Spleen (tissue), 7 donors: ENCODE results near the gene KCNG2.

Experiments
- POLR2A ChIP-seq, 3 donors: fragments of 450-650 bp; IDR thresholded peaks; one replicate each; pipeline ENCODE4 v1.5.1; 2017; ENCODE audit warnings: antibody characterized with exemption in 3 of 3, mild to moderate bottlenecking in 1 of 3
- TF ChIP-seq, protein P1 (sequence below), 11 experiments: fragments of 200-600 bp in 7 of 11; fragments of 450-650 bp in 4 of 11; sonication (generic) in 4 of 11; IDR thresholded peaks in 8 of 11; conservative IDR thresholded peaks in 3 of 11; 1 replicate in 7 of 11; 2 replicates in 4 of 11; pipeline versions ENCODE4 v1.4.0 to v1.8.0; 2016 to 2021; ENCODE audit warnings: antibody characterized with exemption in 11 of 11, inconsistent platforms in 4 of 11, mild to moderate bottlenecking in 1 of 11
- donor health status: DM: no; HTN: no; CAD: no; lungs with moderate emphysema.
- donor health status: DM: no; HTN: no; CAD: no.
- donor health status: DM: no; HTN: no; CAD: no.

DNA sequence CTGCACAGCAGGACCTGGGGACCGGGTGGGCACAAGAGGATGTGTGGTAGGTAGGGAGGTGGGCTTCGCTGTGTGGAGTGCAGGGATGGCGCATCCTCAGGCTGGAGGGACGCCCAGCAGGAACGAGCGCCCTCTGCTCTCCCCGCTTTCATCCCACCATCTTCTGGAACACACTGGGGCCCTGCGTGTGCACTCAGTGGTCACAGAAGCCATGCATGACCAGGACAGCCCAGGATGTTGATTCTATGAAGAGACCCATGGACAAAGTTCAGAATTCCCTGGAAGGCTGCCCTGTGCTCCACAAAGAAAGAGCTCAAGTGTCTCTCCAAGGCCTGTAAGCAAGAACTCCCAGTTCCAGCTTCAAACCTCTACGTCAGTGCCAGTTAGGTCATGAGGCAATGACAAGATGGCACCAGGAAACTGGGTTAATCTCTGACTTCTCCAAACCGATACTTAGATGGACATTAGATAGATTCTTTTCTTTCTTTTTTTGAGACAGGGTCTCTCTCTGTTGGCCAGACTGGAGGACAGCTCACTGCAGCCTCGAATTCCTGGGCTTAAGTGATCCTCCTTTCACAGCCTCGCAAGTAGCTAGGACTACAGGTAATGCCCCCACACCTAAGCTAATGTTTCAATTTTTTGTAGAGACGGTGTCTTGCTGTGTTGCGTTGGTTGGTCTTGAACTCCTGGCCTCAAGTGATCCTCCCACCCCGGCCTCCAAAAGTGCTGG lies 150.3 kb downstream of the KCNG2 start:
- TF ChIP-seq, protein P1, sequence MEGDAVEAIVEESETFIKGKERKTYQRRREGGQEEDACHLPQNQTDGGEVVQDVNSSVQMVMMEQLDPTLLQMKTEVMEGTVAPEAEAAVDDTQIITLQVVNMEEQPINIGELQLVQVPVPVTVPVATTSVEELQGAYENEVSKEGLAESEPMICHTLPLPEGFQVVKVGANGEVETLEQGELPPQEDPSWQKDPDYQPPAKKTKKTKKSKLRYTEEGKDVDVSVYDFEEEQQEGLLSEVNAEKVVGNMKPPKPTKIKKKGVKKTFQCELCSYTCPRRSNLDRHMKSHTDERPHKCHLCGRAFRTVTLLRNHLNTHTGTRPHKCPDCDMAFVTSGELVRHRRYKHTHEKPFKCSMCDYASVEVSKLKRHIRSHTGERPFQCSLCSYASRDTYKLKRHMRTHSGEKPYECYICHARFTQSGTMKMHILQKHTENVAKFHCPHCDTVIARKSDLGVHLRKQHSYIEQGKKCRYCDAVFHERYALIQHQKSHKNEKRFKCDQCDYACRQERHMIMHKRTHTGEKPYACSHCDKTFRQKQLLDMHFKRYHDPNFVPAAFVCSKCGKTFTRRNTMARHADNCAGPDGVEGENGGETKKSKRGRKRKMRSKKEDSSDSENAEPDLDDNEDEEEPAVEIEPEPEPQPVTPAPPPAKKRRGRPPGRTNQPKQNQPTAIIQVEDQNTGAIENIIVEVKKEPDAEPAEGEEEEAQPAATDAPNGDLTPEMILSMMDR (IDR thresholded peaks at IDR 0.05 in 8 of 11, conservative IDR thresholded peaks at IDR 0.05 in 3 of 11), result no peak
- TF ChIP-seq POLR2A (IDR thresholded peaks at IDR 0.05), result no peak
